ENCODE measurements around the gene ZNF474.

The ZNF474 gene

DNA sequence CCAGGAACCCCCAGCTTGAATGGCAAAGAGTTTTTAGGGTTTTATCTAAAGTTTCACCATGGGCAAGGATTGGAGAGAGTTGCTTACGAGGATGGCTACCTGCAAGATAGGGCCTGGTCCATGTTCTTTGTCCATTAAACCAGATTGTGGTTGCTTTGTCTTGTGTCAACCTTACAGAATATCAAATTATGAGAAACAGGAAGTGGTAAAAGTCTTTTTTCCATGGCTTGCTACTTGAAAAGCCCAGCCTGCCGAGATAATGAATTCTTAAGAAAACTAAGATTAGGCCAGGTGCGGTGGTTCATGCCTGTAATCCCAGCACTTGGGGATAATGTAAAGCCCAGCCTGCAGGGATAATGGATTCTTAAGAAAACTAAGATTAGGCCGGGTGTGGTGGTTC, 24.4 kb downstream of the ZNF474 start:
- no peak for DNase-seq (ENCODE audit: low read depth)

- no peak for DNase-seq (ENCODE audit: low read depth)
These were observed 25.1 kb downstream of the ZNF474 start for GRCh38 chr5:122154491-122154890.

GRCh38 chr5:122154910-122155309, 25.6 kb downstream of the ZNF474 start:
- DNase-seq (ENCODE audit: low read depth): no peak

DNA sequence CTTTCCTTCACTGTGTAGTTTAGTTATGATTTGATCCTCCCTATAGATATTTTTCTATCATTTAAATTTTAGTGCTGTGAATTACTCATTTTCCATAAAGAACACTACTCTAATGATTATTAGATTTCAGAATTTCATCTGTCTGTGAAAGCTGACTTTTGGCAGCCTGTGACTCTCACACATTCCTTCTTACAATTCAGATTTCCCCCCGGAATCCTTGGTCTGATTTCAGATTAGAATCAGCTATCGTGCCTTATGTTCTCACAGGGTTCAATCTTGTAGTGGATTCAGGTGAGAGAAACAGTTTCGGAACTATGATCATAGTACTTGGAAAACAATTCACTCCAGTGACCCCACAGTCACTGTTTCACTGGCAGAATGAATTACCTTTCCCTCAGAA, 26.2 kb downstream of the ZNF474 start:
- DNase-seq (ENCODE audit: low read depth): no peak

DNA sequence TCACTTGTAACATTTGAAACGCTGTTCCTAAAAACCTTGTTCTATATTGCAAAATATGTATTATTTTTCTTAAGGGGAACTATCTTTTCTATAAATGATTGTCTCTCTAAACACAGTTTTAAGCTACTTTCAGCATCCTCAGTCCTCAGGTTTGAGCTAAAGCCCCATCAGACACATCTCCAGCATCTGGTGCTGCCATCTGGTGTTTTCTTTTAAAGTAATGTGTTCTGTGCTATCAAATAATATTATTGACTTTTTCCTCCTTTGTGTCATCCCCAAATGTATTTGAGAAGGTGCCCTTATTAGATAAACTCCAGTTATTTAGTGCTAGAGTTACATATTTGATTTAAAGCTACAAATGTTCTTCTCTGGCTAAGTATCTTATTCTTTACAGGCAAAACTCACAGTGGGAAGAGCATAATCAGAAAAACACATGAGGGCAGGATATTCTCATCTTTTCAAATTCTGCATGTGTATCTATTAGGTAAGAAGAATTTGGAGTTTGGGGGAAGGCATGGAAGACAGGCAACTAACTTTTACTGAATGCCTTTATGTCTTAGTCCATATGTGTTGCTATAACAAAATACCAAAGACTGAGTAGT, 27.5 kb downstream of the ZNF474 start:
- no peak for DNase-seq (ENCODE audit: low read depth)

DNA sequence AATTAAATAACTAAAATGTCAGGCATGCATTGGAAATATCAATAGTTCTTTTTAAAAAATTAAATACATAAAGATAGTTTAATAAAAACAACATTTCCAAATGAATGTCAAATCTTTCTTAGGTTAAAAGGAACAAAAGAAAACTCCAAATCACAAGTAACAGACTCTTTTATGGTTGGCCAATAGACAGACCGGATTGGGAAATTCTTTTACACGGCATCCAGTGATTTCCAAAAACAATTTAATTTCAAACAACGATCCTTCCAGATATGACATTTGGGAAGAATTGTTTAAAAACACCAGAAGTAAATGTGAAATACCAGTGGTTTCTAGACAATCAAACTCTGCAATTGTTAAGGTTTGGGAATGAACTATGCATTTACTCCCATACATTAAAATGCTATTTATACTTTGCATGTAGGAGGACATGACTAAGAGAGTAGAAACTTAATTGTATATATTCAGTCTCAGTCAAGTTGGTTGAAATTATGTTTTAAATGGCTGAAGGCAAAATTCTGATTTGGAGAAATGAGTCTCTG, 32.8 kb downstream of the ZNF474 start:
- no peak for DNase-seq (ENCODE audit: low read depth)

DNA sequence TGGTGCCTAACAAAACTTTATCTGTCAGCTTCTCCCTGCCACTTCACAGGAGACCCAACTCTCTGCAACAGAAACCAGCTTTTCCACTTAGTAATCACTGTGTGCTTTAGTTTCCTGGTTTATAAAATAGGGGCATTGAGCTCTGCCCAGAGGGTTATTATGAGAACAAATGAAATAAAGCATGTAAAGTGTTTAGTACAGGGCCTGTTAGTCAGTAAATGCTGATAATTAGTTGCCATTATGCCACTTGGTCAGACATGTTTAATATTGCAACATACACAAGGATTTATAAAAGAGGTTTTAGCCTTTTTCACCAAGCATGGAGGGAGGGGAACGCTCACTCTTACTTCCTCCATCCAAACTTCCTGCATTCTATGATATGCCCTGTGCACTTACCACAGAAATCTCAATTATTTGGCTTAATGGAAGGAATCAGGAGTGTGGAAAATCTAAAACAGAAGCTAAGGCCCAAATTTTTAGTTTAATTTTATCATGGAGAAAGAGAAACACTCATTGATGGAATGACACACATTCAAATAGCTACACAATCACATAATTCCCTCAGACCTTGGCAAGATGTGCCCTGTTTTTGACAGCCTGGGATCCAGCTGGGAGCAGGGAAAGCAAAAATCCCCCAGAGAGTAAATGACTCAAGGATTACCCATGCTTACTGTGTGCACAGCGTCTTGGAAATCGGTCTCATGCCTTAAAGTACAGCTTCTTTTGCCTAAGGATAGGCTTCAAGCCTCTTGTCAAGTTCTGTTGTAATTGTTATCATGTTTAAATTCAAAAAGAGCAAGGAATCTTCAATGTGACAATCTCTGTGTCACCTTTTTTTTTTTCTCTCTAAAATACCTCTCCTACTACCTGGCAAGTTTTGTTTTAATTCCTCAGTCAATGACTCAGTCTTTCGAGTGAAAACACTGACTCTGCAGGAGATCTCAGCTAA, 34.0 kb downstream of the ZNF474 start:
- DNase-seq (ENCODE audit: low read depth): no peak

- DNase-seq (ENCODE audit: low read depth): no peak
These were observed 34.7 kb downstream of the ZNF474 start for GRCh38 chr5:122164070-122164435.

DNA sequence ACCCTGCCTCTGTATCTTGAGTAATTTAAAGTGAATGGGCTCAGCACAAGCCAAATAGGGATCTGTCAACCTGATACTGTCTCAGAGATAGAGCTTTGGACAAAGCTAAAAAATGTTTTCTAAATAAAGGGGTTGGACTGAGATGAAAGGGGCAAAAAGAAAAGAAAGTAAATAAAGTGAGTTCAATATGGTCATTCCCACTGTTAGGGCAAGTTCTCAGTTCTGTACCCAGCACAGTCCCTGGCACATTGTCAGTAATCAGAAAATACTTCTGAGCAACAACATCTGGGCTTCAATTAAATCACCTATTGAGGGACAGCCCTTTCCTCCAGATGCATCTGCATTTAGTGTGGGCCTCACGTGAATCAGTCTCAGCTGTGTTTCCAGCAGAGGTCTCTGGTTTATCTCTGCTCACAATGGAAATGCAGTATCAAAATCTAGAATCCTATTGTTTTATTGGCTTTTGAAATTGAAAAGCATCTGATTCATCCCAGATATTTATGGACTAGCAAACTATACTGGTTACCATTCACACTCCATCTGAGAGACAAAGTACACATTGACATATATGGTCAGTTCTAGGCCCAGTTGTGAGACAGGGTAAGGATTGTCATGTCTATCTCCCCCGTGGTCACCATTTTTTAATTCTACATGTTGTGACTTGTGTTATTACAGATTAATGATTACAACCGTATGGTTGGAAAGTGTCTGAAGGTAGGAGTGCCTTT, 35.6 kb downstream of the ZNF474 start:
- no peak for DNase-seq (ENCODE audit: low read depth)

DNA sequence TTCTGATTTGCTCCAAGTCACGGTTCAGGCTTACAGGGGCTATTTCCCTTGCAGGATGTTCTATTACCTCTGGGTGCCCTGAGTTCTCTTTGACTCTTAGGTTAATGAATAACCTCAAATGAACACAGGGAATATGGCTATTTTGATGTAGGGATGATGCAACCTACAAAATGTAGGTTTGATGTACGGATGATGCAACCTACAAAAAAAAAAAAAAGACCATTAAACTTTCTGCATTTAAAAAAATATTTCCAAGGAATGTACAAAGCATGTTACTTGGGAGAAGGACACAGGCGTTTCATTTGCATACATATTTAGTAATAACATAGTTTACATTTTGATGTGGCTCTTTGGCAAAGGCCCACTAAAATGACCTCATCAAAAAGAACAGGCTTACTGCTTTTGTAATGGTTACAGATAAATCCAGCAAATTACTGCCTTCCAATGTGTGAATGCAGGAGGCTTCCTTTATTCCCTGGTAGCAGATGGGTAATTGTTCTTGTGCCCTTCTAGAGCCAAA, 36.3 kb downstream of the ZNF474 start:
- DNase-seq (ENCODE audit: low read depth): no peak

DNA sequence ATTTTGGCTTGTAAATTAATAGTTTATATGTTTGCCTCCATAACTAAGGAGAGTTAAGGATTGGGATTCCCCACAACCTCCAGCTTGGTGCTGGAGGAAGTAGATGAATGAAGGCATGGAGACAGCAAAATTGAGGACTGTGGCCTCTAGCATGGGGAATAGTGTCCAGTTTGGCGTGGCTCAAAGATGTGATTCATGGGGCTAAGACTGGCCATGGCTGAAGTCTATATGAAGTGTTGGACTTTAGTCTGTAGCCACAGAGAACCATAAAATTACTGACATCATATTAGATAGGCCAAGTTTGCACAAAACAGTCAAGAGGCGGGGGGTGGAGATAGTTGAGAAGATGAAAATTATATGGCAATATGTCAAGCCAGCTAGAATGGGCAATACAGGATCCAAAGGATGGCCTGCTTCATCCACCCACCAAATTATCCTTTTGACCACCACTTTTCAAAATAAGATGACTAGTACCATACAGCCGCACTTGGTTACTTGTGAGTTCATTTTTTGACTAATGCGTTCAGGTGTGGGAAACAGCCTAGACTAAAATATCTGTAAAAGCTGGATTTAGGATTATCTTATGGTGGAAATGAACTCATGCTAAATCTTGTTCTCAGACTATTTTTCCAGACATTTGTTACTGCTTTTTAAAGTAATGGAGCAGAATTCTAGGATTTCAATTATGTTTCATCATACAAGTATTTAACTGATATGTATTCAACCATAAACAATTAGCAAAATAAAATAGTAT, 40.2 kb downstream of the ZNF474 start:
- no peak for DNase-seq (ENCODE audit: low read depth)

- no peak for DNase-seq (ENCODE audit: low read depth)
These were observed 41.3 kb downstream of the ZNF474 start for GRCh38 chr5:122170620-122171019.

- DNase-seq (ENCODE audit: low read depth): no peak
These were observed 42.9 kb downstream of the ZNF474 start for GRCh38 chr5:122172207-122172606.

DNA sequence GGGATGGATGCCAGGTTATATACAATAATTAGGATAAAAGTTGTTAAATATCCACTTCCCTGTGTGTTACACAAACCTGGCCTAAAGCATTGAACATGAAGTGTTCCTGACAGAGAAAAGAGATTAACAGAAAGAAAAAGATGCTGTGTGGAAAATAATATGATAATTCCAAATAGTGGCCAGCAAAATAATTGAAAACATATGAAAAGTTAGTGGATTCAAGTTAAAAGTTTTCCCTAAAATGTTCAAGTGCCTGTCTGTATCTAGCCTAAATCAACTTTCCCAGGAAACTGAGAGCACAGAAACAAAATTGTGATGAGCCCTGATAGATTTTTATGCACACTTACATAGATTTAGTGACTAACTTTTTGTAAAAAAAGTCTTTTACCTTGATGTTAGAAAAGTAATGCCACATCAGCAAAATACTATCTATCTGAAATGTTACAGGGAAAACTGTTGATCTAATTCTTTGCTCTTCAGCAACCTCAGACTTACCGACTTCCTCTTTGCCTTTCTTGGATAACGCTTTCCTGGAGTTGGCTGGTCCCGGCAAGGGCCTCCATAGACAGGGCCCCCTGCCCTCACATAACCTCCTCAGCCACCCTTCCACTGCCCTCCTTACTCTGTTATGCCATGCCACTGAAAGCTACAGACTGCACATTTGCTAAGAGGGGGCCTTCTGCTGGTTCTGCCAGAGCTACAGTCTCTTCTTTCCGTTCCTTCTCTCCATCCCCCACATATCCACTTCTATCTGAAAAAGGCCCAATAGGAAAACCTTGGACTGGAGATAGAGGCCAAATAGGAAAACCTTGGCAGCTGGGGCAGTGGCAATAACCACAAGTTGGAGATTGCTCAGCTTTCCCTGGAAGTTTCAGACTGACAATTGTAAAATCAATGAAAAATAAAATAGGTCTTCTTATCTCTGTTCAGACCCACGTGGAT, 44.4 kb downstream of the ZNF474 start:
- no peak for DNase-seq (ENCODE audit: low read depth)

- no peak for DNase-seq (ENCODE audit: low read depth)
These were observed 45.7 kb downstream of the ZNF474 start for GRCh38 chr5:122175091-122175490.

DNA sequence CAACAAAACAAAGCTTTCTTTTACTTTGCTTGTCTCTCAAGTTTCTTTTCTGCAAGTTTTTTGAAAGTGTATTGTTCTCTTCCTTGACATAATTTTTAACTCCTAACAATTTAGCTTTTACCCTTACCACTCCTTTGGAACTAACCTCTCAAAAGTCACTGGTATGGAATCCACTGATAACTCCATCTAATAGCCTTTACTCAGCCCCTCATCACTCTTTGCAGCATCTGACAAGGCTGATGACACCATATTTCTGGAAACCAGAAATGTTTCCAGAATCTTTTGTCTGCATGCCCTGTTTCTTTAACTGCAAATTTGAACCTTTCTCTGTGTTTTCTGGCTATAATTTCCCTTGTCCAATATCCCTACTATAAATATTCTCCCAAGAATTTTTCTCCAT, 46.5 kb downstream of the ZNF474 start:
- DNase-seq (ENCODE audit: low read depth): no peak

DNA sequence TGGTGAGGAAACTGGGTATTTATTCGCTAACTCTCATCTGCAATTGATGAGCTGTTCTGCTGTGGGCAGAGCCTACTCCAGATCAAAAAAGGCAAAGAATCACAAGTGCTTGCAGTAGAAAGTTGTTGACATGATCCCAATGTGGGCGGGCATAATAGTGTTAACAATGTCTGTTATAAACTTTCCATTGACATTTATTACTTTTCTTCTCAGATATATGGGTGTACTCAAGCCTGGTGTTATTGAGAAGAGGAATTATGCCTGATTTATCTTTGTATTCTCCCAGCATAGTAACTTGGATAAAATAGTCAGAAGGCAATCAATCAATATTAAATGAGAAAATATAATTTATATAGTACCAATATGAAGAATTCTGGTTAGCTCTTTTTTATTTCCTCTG, 47.8 kb downstream of the ZNF474 start:
- DNase-seq (ENCODE audit: low read depth): no peak

DNA sequence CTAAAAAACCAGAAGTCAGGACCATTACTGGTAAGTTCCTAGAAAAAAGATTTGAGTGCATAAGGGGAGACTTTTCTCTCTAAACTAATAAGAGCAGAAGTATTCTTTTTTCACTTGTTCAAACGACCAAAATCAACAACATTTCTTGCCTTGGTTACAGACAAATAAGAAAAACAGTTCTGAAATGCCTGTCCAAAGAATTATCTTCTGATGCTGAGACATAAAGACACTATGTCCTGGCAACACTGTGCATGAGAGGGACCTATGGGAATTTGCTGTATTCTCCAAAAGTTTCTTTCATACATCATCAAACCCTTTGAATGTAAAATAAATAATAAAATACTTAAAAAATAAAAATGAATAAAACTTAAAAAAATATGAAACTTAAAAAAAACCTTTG, 50.4 kb downstream of the ZNF474 start:
- DNase-seq (ENCODE audit: low read depth): no peak

GRCh38 chr5:122180146-122180712, 50.9 kb downstream of the ZNF474 start:
- no peak for DNase-seq (ENCODE audit: low read depth)

- DNase-seq (ENCODE audit: low read depth): no peak
These were observed 51.7 kb downstream of the ZNF474 start for GRCh38 chr5:122180863-122181548.
